Esophagus (tissue), 2 donors: ENCODE results near the gene RASSF1. TPM values are rescaled to one million over a fixed set of nuclear protein-coding genes. Genes with fewer than 3 reads are reported as not detected.

Experiments
- H3K27ac ChIP-seq, 2 donors: one replicate each; pipeline ENCODE4 v1.5.1; 2013; ENCODE audit warnings: low read depth in 2 of 2, mild to moderate bottlenecking in 2 of 2, inconsistent platforms in 1 of 2, low read length in 1 of 2, moderate library complexity in 1 of 2
- H3K27me3 ChIP-seq, 2 donors: one replicate each; pipeline ENCODE4 v1.6.1; 2013; ENCODE audit warnings: low read length in 2 of 2, control low read depth in 1 of 2, mild to moderate bottlenecking in 1 of 2; ENCODE audit not compliant: insufficient read depth in 2 of 2, control insufficient read depth in 1 of 2
- H3K36me3 ChIP-seq, 2 donors: one replicate each; pipeline ENCODE4 v1.6.1; 2013; ENCODE audit warnings: low read length in 1 of 2; ENCODE audit not compliant: control insufficient read depth in 2 of 2, insufficient read depth in 2 of 2
- H3K4me1 ChIP-seq, 2 donors: one replicate each; pipeline ENCODE4 v1.6.1; 2013; ENCODE audit warnings: low read length in 1 of 2; ENCODE audit not compliant: control insufficient read depth in 2 of 2, insufficient read depth in 2 of 2
- H3K4me3 ChIP-seq, 2 donors: one replicate each; pipeline ENCODE4 v1.5.1; 2013; ENCODE audit warnings: low read length in 2 of 2, mild to moderate bottlenecking in 2 of 2, low read depth in 1 of 2, moderate library complexity in 1 of 2
- H3K9me3 ChIP-seq, 2 donors: one replicate each; pipeline ENCODE4 v1.6.1; 2013; ENCODE audit warnings: mild to moderate bottlenecking in 2 of 2, low read depth in 1 of 2, low read length in 1 of 2, moderate library complexity in 1 of 2; ENCODE audit not compliant: control insufficient read depth in 2 of 2, insufficient read depth in 1 of 2
- WGBS, 2 donors: extraction: QIAGEN DNeasy Blood & Tissue Kit; methylation state at CpG; one replicate each; pipeline ENCODE4 v1.1.7; 2013; 5-methylcytosine and 5-hydroxymethylcytosine counted together
- polyA plus RNA-seq, 2 donors: library from polyadenylated mRNA; stranded (reverse); fragments of 200-250 nt; gene quantifications; one replicate each; pipeline ENCODE4 v1.2.3, GENCODE V29; 2013
- donor health status: healthy with polysubstance abuse.
- donor health status: Bipolar disorder and iron deficiency.

RASSF1 gene
- polyA plus RNA-seq, 2 donors = 15.0 to 20.3 TPM

DNA sequence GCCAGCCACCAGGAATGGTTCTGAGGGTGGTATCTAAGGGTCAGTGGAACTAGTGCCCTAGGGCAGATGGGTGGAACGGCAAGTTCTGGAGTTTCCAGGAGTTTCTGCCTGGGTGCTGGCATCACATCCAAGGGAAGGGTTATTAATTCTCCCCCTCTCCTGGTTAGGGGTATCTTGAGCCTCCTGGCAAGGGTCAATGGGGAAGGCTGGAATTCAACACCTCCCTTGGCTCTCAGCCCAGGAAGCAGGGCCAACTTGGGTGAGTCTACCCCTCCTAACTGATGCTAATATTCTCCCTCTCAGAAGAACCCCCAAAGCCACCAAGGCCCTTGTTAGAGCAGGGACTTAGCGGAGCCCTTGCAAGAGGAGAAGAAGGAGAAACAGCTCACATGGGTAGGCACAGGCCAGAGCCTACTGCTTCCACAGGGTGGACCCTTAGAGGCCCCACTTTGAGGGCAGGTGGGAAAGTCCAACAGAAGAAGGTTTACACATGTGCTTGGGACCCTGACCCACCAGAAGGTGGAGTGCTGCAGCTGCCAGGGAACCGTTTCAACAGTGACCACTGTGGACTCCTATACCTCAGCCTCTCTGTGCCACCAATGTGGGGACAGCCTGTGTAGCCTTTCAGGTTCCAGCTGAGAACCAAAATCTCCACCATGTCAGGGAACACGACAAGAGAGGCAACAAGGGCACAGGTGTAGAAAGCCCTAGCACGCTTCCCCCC lies 15.4 kb upstream of the RASSF1 start:
- H3K27me3 ChIP-seq = no peaks in the 10 kb centered on the region
- peaks cover 17 to 43% of the 10 kb centered on the region in 2 donors for H3K36me3 ChIP-seq
- peak overlapping the region in 1 of 2 donors; percentile 16 for H3K27ac ChIP-seq
- H3K4me3 ChIP-seq = peak overlapping the region in 1 of 2 donors; percentile 90
- H3K9me3 ChIP-seq = no peaks in the 10 kb centered on the region
- 60 to 63% methylated on average over 5 of the region's 5 CpGs for WGBS, 2 donors
- peaks cover 21 to 33% of the 10 kb centered on the region in 2 donors for H3K4me1 ChIP-seq

- Histone ChIP-seq H3K27ac (no peak overlapping the region), H3K4me1 (peaks cover 21 to 36% of the 10 kb centered on the region in 2 donors), H3K9me3 (no peaks in the 10 kb centered on the region), H3K36me3 (peaks cover 17 to 43% of the 10 kb centered on the region in 2 donors), H3K4me3 (no peak overlapping the region), H3K27me3 (no peaks in the 10 kb centered on the region)
- 80 to 83% methylated on average over 7 of the region's 7 CpGs for WGBS, 2 donors
These were observed 14.2 kb upstream of the RASSF1 start for GRCh38 chr3:50354850-50355249.

GRCh38 chr3:50354186-50354764 lies 13.6 kb upstream of the RASSF1 start:
- H3K27me3 ChIP-seq = no peaks in the 10 kb centered on the region
- H3K4me3 ChIP-seq = no peak overlapping the region
- H3K36me3 ChIP-seq = peaks cover 17 to 43% of the 10 kb centered on the region in 2 donors
- WGBS, 2 donors = 77 to 81% methylated on average over 5 of the region's 5 CpGs
- H3K4me1 ChIP-seq = peaks cover 21 to 41% of the 10 kb centered on the region in 2 donors
- H3K27ac ChIP-seq = no peak overlapping the region
- no peaks in the 10 kb centered on the region for H3K9me3 ChIP-seq

DNA sequence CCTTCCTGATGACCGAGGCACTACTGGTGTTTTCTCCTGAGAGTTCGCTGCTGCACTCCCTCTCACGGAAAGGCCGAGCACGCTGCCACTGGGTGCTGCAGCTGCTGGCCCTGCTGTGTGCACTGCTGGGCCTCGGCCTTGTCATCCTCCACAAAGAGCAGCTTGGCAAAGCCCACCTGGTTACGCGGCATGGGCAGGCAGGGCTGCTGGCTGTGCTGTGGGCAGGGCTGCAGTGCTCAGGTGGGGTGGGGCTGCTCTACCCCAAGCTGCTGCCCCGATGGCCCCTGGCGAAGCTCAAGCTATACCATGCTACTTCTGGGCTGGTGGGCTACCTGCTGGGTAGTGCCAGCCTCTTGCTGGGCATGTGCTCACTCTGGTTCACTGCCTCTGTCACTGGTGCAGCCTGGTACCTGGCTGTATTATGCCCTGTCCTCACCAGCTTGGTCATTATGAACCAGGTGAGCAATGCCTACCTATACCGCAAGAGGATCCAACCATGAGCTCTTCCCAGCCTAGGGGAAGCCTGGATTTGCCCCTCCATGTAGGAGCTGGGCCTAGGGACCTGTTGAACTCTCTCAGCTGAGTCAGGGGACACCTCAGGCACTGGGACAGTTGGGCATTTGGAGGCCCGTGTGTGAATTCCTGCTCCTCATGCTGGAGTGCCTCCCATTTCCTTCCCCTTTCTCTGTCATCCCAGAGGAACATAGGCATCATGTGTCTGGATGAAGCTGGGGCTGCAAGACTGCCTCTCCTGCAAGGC lies 12.8 kb upstream of the RASSF1 start:
- peaks cover 18 to 45% of the 10 kb centered on the region in 2 donors for H3K36me3 ChIP-seq
- WGBS, 2 donors = 81 to 86% methylated on average over 12 of the region's 12 CpGs
- peak overlapping the region in 1 of 2 donors; percentile 38 for H3K27ac ChIP-seq
- no peak overlapping the region for H3K4me3 ChIP-seq
- H3K27me3 ChIP-seq = no peaks in the 10 kb centered on the region
- peaks cover 19 to 40% of the 10 kb centered on the region in 2 donors for H3K4me1 ChIP-seq
- no peaks in the 10 kb centered on the region for H3K9me3 ChIP-seq

GRCh38 chr3:50352781-50353180 lies 12.1 kb upstream of the RASSF1 start:
- no peaks in the 10 kb centered on the region for H3K27me3 ChIP-seq
- H3K27ac ChIP-seq = no peak overlapping the region
- no peaks in the 10 kb centered on the region for H3K9me3 ChIP-seq
- H3K4me1 ChIP-seq = peaks cover 13 to 39% of the 10 kb centered on the region in 2 donors
- peaks cover 20 to 47% of the 10 kb centered on the region in 2 donors for H3K36me3 ChIP-seq
- 19 to 31% methylated on average over 2 of the region's 2 CpGs for WGBS, 2 donors
- H3K4me3 ChIP-seq = no peak overlapping the region

GRCh38 chr3:50351323-50351697 lies 10.7 kb upstream of the RASSF1 start:
- peaks cover 4 to 27% of the 10 kb centered on the region in 2 donors for H3K4me1 ChIP-seq
- peaks cover 20 to 40% of the 10 kb centered on the region in 2 donors for H3K36me3 ChIP-seq
- WGBS, 2 donors = 38 to 40% methylated on average over 11 of the region's 11 CpGs
- no peaks in the 10 kb centered on the region for H3K9me3 ChIP-seq
- H3K27ac ChIP-seq = peak overlapping the region; percentile 88 to 95
- H3K4me3 ChIP-seq = peak overlapping the region; percentile 68 to 71
- H3K27me3 ChIP-seq = no peaks in the 10 kb centered on the region

DNA sequence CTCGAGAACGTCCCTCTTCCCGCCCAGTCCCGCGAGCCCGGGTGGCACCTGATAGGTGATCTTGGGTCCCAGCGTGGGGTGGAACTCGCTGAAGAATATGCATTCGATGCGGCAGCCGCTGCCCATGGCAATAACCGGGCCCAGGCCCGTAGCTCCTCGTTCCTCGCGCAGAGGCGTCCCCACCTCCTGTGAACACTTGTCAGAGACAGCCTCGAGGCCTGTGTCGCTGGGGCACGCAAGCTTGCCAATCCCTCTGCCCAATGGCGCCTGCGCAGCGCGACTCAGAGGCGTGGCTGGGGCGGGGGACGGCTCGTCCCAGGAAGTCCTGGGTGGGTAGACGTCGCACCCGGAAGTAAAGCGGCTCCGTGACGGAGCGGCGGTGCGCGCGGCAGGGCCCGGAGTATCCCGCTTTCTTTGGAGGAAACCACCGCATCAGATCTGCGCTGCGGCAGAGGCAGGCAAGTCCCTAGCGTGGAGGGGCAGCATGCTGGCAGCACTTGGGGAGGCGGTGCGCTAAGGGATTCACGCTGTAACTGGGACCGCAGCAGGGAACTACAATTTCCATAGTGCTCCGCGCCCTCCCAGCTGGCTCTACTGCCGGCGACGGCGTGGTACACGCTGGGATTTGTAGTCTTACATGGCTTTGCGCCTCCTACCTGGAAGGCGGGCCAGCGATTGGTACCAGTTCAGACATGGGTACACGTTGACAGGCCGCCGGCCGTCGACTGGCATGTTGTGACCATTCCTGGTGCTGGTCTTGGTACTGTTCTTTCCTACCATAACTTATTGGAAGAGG lies 10.1 kb upstream of the RASSF1 start, which contains the start of the genes CYB561D2 and NPRL2:
CYB561D2 (plus strand) TSS at position 336 of the 796 bp plus-strand sequence. CDS start 572 bp downstream, outside the sequence.
NPRL2 (minus strand) TSS at position 249 of the 796 bp plus-strand sequence; CDS start at position 126, 123 bp downstream.
- WGBS, 2 donors = 0 to 1% methylated on average over 64 of the region's 64 CpGs
- Histone ChIP-seq H3K36me3 (peaks cover 20 to 36% of the 10 kb centered on the region in 2 donors), H3K4me1 (peaks cover 4 to 25% of the 10 kb centered on the region in 2 donors), H3K9me3 (no peaks in the 10 kb centered on the region), H3K27me3 (no peaks in the 10 kb centered on the region), H3K27ac (peak within 1 kb of the TSS; percentile 88 to 95), H3K4me3 (peak within 1 kb of the TSS; percentile 68 to 71)

DNA sequence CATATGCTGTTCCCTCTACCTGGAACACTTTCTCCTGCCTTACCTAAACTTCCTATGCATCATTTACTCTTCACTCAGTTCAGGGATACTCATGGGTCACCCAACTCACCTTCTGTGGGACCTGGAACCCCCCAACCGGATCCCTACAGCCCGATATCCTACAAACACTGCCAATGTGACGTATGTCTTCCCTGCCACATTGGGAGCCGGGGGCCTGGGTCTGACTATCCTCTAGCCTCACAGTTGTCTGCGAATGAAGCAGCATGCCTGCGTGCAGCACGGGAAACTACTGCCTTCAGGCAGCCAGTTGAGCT lies 9.5 kb upstream of the RASSF1 start:
- peaks cover 3 to 30% of the 10 kb centered on the region in 2 donors for H3K4me1 ChIP-seq
- WGBS, 2 donors = 3 to 7% methylated on average over 7 of the region's 7 CpGs

More for the DNA sequence above, 9.5 kb upstream of the RASSF1 start:
- H3K27me3 ChIP-seq = no peaks in the 10 kb centered on the region
- peak overlapping the region; percentile 88 to 95 for H3K27ac ChIP-seq
- H3K4me3 ChIP-seq = peak overlapping the region; percentile 68 to 71
- H3K9me3 ChIP-seq = no peaks in the 10 kb centered on the region
- peaks cover 17 to 32% of the 10 kb centered on the region in 2 donors for H3K36me3 ChIP-seq
